Stimulated activated CD8-positive, alpha-beta memory T cell treated with anti-CD3 and anti-CD28 coated beads, Interleukin-12 subunit alpha, Interleukin-12 subunit beta, amount 100 ng/mL, for 24 hours (primary cell): ENCODE measurements around the gene POMGNT2.

ENCODE experiments used
- DNase-seq: peaks from one replicate; pipeline ENCODE4 v3.0.0-alpha.2; 2020; ENCODE audit errors: extremely low read depth

The POMGNT2 gene

DNA sequence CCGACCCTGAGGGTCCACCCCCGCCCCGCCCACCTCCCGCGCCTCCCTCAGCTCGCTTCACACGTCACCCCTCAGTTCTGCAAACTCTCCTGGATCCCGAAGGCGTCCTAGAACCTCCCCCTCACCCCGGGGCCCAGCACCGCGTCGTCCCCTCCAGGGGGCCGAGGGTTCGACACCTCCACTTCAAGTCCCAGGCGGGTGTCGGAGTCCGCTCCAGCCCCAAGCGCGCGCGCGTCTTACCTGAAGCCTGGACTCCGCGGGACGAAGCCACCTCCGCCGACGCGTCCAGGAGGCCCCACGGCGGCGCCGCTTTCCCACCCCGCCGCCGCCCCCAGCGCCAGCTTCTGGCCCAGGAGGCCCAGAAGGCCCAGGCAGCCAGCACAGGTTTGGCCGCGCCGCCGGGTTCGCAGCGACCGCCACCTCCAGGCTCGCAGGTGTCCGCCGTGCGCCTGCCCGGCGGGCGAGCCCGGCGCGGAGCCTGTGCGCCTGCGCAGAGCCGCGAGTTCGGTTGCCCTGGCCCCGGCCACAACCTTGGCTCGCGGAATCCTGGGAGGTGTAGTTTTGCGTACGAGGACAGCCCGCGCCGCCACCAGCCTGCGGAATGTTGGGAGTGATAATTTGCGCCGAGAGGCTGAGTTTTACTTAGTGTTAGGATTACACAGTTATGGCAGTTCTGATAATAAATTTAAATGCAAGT, at the start of gene POMGNT2:
TSS of gene POMGNT2 (minus strand) at position 484 of the 697 bp plus-strand sequence. CDS start 24,648 bp downstream, outside the sequence.
- DNase-seq, result peak; percentile 68

DNA sequence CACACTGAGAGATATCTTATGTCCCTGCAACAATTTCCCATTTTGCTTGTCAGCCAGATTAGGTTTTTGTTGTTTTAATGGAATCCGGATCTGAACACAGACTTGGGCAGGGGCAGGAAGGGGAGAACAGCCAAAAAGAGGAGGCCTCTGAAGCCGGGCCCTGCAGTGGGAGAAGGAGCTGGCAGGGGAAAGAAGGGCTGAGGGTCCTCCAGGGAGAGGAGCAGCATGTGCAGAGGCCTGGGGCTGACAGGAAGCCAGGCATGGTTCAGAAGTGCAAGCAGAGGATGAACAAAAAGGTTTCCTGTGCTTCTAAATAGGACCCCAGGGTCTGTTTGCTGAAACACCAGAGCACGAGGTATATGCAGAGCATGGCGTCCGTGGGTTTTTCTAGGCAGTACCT, 49.1 kb upstream of the POMGNT2 start:
- DNase-seq, result no peak

GRCh38 chr3:43153216-43154083, 47.6 kb upstream of the POMGNT2 start:
- no peak for DNase-seq

DNA sequence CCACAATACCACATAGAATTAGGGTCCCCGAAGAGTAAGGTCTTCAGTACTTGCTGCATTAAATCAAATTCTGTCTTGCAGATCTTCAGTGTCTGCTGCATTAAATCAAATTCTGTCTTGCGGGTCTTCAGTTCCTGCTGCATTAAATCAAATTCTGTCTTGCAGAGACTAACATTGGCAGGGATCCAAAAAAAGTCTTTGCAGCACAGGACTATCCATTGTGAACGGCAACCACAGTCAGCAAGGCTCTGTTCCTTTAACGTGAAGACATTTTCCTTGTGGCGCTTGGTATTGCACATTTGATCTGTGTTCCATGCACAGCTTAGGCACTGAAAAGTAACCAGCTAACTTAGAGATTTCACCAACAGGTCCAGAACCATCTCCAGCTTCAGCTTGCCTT, 46.8 kb upstream of the POMGNT2 start:
- DNase-seq, result no peak

DNA sequence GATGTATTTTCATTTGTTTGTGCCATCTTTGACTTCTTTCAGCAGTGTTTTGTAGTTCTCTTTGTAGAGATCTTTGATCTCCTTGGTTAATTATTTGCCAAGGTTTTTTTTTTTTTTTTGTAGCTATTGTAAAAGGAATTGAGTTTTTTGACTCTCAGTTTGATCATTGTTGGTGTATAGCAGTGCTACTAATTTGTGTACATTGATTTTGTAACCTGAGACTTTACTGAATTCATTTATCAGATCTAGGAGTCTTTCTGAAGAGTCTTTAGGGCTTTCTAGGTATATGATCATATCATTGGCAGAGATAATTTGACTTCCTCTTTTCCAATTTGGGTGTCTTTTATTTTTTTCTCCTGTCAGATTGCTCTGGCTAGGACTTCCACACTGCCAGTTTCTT, 42.2 kb upstream of the POMGNT2 start:
- DNase-seq, result no peak

- no peak for DNase-seq
These were observed 40.7 kb upstream of the POMGNT2 start for GRCh38 chr3:43146599-43146998.

DNA sequence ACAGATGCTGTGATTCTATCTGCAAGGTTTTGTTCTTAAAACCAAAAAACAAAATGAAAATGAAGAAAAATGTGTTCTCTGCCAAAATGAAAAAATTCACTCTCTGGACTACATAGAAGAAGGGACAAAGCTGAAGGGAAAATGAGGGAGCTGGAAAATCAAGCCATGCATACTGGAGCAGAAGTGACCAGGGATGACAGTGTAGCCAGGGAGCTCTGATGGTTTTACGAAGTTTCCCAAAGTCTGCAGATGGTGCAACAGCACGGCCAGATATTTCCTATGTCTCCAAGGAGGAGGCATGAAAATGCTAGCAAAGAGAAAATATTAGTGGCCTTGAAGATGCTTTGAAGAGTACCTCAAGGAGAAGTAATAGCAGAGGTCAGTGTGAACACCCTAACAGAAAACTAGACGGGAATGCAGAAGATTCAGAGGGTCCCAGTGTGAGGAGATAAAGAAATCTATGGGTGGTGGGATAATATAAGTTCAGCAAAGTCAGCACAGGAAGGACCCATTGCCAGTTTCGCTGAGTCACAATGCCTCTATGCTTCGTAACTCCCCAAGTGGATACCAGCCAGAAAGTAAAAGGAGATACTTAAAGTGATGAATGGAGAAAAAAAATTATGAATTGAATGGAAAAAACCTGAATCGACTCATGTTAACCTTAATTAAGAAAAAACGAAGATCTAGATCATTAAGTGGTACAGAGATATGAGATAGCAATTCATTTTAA, 39.0 kb upstream of the POMGNT2 start:
- no peak for DNase-seq

DNA sequence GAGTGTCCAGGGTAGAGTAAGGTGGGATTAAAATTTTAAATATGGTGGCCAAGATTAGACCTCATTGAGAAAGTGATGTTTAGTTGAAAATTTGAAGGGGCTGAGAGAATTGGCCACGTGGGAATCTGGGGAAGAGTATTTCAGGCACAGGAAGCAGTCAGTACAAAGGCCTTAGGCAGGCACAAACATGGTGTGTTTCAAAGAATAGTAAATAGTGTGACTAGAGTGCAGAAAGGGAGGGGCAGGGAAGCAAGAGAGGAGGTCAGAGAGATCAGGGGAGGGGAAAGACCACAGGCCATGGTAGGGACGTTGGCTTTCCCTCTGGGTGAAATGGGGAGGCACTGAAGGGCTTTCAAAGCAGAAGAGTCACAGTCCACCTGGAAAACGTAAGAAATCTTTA, 36.6 kb upstream of the POMGNT2 start:
- no peak for DNase-seq

DNA sequence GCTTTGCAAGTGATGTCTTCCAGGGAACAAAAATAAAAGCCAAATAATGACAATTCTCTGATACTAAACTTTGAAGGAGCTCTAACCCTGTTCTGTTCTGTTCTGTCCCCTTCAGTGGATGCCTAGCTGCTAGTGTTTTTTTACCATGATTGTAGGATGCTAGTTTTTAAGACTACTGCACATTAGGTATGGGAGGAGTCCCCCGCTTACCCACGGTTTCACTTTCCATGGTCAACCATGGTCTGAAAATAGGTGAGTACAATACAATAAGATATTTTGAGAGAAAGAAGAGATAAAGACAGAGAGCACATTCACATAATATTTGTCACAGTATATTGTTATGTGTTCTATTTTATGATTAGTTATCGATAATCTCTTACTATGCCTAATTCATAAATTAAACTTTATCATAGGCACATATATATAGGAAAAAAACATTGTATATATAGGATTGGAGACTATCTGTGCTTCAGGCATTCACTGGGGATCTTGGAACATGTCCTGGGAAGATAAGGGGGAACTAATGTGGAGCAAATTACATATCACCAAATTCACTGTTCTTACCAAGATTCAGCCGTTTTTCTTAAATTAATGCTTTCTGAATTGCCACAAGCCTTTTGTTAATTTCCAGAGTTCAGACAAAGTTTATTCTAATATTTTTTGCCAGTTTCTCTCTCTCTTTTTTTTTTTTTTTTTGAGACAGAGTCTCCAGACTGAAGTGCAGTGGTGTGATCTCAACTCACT, 32.8 kb upstream of the POMGNT2 start:
- DNase-seq, result no peak

DNA sequence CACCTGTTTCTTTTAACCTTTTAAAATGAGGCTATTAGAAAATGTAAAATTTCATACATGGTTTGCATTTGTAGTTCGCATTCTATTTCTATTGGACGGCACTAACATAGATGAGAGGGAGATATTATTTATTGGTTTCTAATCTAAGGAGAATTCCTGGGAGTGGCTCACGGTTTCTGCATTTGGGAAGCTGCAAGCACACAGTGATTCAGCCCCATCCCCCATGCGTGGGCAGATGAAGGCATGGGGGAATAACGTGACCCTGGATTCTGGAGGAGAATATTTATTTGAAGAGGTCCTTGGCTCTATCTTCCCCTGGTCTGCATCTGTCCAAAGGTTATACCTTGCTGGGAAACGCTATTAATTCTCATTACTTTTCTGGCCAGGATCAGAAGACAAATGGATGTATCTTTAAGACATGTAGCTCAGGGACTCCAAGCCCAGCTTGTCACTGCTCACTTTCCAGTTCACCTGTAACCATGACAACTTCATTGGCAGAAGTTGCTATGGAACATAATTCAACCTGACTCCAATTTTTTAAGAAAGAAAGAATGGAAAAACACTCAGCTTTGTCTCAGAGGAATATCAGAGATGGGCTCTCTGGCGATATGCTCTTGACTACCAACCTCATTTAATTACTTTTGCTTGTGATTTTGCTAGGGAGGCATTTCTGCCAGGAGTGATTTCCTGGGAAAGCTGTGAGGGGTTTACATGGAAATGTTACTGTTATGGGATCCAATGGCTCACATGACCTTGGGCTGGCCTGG, 27.2 kb upstream of the POMGNT2 start:
- no peak for DNase-seq

GRCh38 chr3:43132193-43132592, 26.3 kb upstream of the POMGNT2 start:
- no peak for DNase-seq

DNA sequence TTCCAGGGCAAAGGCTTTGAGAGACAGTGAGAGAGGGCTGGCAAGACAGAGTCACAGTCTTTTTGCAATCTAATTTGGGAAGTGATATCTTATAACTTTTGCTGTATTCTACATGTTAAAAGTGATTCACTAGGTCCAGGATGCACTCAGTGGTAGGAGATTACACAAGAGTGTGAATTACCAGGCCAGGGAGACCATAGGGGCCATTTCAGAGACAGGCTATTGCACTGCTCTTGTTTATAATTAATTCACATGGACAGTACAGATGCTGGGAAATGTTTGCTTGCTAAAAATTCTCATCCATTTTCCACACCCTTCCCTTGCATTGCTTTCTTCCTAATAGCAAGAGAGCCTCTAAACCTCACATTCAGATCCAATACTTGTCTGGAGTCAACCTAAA, 22.6 kb upstream of the POMGNT2 start:
- DNase-seq, result no peak

DNA sequence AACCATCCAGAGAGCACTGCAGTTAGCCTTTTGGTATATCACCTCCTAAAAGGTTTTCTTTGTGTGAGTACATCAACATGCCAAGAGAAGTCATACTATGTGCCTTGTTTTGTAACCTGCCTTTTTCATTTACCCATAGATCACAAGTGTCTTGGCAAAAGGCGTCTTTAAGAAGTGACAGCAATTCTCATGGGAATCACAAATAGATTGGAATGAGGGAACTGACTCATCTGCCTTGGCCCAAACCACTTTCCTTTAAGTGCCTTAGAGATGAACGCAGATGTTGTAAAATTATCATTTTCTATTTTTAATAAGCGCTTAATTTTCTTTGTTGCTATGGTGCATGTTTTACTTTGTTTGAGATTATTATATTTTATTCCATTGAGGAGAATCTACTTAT, 20.7 kb upstream of the POMGNT2 start:
- no peak for DNase-seq

GRCh38 chr3:43123895-43124294, 18.0 kb upstream of the POMGNT2 start:
- no peak for DNase-seq

DNA sequence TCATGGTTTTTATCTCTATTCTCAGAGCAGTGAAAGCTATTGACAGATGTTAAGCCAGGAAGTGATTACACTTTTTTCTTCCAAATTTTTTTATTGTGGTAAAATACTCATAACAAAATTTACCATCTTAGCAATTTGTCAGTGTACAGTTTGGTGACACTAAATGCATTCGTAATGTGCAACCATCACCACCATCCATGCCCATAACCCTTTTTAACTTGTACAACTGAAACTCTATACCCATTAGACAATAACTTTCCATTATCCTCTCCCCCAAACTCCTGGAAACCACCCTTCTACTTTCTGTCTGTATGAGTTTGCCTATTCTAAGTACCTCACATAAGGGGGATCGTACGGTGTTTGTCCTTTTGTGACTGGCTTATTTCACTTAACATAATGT, 15.1 kb upstream of the POMGNT2 start:
- DNase-seq, result no peak

- DNase-seq, result no peak
These were observed 11.4 kb upstream of the POMGNT2 start for GRCh38 chr3:43117257-43117656.

GRCh38 chr3:43113671-43114070, 7.8 kb upstream of the POMGNT2 start:
- DNase-seq, result no peak

DNA sequence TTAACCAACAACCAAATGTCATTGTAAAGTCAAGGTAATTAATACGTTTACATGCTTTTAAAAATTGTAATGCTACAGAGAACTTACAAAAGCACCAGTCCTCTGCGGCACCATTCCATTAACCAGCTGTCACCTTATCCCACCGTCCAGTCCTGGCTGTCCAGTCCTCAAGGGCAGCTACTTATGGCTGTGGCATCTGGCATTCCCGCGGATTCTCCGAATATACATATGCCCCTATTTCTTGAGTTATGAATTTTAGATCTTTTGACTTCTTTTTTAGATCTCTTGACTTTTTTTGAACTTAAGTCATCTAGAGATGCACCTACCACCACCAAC, 382 bp upstream of the POMGNT2 start:
- no peak for DNase-seq

GRCh38 chr3:43104660-43105595, 951 bp downstream of the POMGNT2 start:
- DNase-seq, result no peak

- no peak for DNase-seq
These were observed 1.8 kb downstream of the POMGNT2 start for GRCh38 chr3:43104039-43104438.
